Spleen (tissue), 7 donors: Measurements from ENCODE around the gene ADAM19.

ENCODE experiments used
- CTCF ChIP-seq, 11 experiments: fragments of 200-600 bp in 7 of 11; fragments of 450-650 bp in 4 of 11; sonication (generic) in 4 of 11; IDR thresholded peaks in 8 of 11; conservative IDR thresholded peaks in 3 of 11; 1 replicate in 7 of 11; 2 replicates in 4 of 11; pipeline versions ENCODE4 v1.4.0 to v1.8.0; 2016 to 2021; ENCODE audit warnings: antibody characterized with exemption in 11 of 11, inconsistent platforms in 4 of 11, mild to moderate bottlenecking in 1 of 11
- POLR2A ChIP-seq, 3 donors: fragments of 450-650 bp; IDR thresholded peaks; one replicate each; pipeline ENCODE4 v1.5.1; 2017; ENCODE audit warnings: antibody characterized with exemption in 3 of 3, mild to moderate bottlenecking in 1 of 3
- donor health status: DM: no; HTN: no; CAD: no; lungs with moderate emphysema.
- donor health status: DM: no; HTN: no; CAD: no.
- donor health status: DM: no; HTN: no; CAD: no.

GRCh38 chr5:157447201-157447637, 128.4 kb downstream of the ADAM19 start:
- TF ChIP-seq CTCF (IDR thresholded peaks at IDR 0.05 in 8 of 11, conservative IDR thresholded peaks at IDR 0.05 in 3 of 11) (no peak), POLR2A (IDR thresholded peaks at IDR 0.05) (no peak)
